Muscle layer of duodenum (tissue), 2 donors: ENCODE measurements around the gene JAM3.

Source experiments
- H3K27ac ChIP-seq: one replicate; pipeline ENCODE4 v1.7.0; 2013; ENCODE audit warnings: mild to moderate bottlenecking, low read length
- H3K27me3 ChIP-seq: one replicate; pipeline ENCODE4 v1.7.0; 2013; ENCODE audit warnings: low read depth, mild to moderate bottlenecking, control low read depth, low read length
- H3K36me3 ChIP-seq, 2 donors: one replicate each; pipeline ENCODE4 v1.7.0; 2013; ENCODE audit warnings: low read length in 2 of 2, control low read depth in 1 of 2, mild to moderate bottlenecking in 1 of 2; ENCODE audit not compliant: insufficient read depth in 2 of 2, control insufficient read depth in 1 of 2
- H3K4me1 ChIP-seq, 2 donors: one replicate each; pipeline ENCODE4 v1.7.0; 2013; ENCODE audit warnings: low read length in 2 of 2, mild to moderate bottlenecking in 2 of 2, control low read depth in 1 of 2, moderate library complexity in 1 of 2; ENCODE audit not compliant: insufficient read depth in 2 of 2, control insufficient read depth in 1 of 2
- H3K4me3 ChIP-seq, 2 donors: one replicate each; pipeline ENCODE4 v1.7.0; 2013; ENCODE audit warnings: low read length in 2 of 2, low read depth in 1 of 2, mild to moderate bottlenecking in 1 of 2
- H3K9me3 ChIP-seq, 2 donors: one replicate each; pipeline ENCODE4 v1.7.0; 2013; ENCODE audit warnings: low read length in 2 of 2, control low read depth in 1 of 2, mild to moderate bottlenecking in 1 of 2; ENCODE audit not compliant: control insufficient read depth in 1 of 2
- donor health status: healthy.

Gene JAM3

DNA sequence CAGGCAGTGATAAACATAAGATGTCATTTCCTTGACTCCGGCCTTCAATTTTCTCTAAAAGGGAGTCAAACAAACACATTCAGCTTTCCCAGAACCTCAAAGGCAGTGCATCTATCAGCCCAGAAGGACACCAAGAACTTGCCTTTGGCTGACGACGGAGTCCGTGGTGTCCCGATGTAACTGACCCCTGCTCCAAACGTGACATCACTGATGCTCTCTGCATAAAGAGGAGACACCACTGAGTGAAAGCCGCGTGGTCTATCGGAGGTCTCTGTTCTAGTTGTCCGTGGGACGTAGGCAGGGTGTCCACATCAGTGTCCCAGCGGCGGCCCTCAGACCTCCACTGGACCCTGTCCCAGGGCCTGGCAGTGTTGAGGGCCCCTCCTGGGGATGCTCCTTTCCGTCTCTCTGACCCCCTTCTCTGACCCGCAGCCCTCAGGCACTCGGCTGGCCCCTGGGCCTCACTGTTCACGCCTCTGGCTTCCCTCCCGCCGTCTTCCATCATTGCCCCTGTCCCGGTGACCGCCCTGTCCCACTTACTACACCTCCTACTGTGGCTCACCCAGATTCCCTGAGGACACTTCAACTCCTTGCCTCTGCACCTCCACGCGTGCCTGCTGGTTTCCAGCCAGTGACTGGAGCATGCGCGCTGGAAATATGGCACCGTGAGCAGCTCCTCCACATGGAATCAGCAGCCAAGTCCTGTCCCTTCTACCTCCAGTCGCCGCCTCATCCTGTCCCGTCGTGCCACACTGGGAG, 84.5 kb downstream of the JAM3 start:
- no peaks in the 10 kb centered on the region for H3K27me3 ChIP-seq
- no peak overlapping the region for H3K27ac ChIP-seq
- H3K4me3 ChIP-seq, result no peak overlapping the region
- no peaks in the 10 kb centered on the region for H3K9me3 ChIP-seq
- H3K36me3 ChIP-seq, result peaks cover 26 to 47% of the 10 kb centered on the region in 2 donors
- no peaks in the 10 kb centered on the region for H3K4me1 ChIP-seq

DNA sequence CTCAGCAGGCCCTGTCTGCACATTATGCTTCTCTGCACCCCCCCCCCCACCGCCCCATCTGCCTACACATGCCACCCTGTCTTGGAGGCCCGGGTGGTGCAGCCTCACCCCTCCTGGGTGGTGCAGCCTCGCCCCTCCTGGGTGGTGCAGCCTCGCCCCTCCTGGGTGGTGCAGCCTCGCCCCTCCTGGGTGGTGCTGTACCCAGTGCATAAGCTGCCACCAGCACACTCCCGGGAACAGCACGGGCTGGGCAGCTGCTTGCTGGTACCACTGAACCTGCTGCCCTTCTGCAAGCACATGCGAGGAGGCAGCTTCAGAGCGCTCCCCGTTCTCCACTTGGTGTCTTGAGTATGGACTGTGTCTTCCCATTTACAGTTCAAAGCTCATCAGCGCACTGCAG, 85.6 kb downstream of the JAM3 start:
- Histone ChIP-seq H3K36me3 (peaks cover 24 to 47% of the 10 kb centered on the region in 2 donors), H3K4me3 (no peak overlapping the region), H3K27me3 (no peaks in the 10 kb centered on the region), H3K27ac (no peak overlapping the region), H3K9me3 (no peaks in the 10 kb centered on the region), H3K4me1 (no peaks in the 10 kb centered on the region)

DNA sequence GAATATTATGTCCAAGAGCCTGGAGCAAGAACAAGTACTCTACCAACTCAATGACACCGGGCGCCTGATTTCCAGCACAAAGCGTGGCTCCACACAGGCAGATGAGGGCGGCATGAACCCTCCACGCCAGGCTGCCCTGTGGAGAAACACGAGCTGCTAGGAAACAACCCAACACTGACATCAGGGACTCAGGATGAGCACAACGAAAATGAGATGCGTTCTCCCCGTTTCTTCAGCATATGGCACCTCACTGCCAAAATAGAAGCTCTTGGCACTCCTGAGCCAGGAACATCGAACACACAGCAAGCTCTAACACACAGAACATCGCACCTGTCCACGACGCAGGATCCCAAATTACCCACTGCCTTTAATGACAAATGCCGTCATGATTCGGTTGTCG, 86.6 kb downstream of the JAM3 start:
- H3K27ac ChIP-seq, result no peak overlapping the region
- H3K4me1 ChIP-seq, result no peaks in the 10 kb centered on the region
- no peaks in the 10 kb centered on the region for H3K27me3 ChIP-seq
- H3K4me3 ChIP-seq, result no peak overlapping the region
- H3K9me3 ChIP-seq, result no peaks in the 10 kb centered on the region
- peaks cover 26 to 47% of the 10 kb centered on the region in 2 donors for H3K36me3 ChIP-seq

DNA sequence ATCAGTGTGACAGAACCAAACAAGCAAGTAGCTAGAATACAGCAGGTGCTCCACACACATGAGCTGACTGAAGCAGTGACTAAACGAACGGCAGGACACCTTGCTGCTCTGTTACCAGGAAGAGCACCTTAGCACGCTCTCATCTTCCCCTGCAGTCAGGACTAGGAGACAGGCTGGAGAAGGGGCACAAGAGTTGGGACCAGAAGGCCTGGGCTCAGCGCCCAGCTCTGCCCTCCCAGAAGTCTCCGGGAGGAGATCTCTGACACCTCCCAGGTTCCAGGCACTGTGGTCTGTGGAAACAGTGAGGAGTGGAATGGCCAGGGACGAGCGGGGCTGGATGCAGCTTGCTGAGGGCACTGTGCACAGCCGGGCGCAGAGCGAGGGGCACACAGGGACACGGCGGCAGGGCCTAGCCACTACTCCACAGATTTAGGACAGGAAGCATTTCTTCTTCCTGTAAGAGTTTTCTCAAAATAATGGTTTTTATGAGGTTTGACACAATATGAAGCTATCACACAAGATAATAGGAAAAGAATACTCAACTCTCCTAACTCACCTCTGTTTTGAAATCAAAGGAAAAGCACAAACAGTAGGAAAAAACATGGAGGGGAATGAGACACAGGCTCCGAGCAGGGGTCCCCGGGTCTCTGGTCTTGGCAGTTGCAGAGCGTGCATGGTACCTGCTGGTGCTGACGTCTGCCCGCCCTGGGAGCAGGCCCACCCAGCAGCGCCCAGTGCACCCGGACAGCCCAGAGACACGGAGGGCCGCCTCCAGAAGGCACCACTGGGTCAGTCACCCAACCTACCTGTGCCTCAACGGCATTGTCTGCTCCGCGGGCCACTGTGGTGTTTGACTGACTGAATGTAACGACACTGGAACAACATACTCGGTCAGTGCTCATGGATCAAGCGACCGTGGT, 87.3 kb downstream of the JAM3 start:
- no peak overlapping the region for H3K27ac ChIP-seq
- H3K27me3 ChIP-seq, result no peaks in the 10 kb centered on the region
- no peak overlapping the region for H3K4me3 ChIP-seq
- no peaks in the 10 kb centered on the region for H3K9me3 ChIP-seq
- no peaks in the 10 kb centered on the region for H3K4me1 ChIP-seq
- H3K36me3 ChIP-seq, result peaks cover 32 to 47% of the 10 kb centered on the region in 2 donors

DNA sequence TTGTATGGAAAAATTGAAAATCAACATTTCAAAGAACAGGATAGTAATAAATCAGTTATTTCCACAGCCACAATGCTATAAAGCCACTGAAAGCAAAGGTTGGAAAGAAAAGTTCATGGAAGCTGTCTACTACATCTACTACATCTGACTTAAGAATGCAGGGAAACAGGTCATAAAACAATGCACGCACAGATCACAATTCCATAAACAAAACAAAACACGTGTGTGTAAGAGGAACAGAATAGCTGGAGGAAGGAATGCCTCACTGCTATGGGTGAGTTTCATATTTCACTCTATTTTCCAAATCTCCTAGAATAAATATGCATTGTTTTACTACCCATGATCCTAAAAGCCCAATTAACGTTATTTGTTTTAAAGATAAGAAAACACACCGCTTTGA, 88.6 kb downstream of the JAM3 start:
- H3K4me3 ChIP-seq, result no peak overlapping the region
- H3K9me3 ChIP-seq, result no peaks in the 10 kb centered on the region
- no peaks in the 10 kb centered on the region for H3K27me3 ChIP-seq
- H3K27ac ChIP-seq, result no peak overlapping the region
- peaks cover 36 to 53% of the 10 kb centered on the region in 2 donors for H3K36me3 ChIP-seq
- no peaks in the 10 kb centered on the region for H3K4me1 ChIP-seq

DNA sequence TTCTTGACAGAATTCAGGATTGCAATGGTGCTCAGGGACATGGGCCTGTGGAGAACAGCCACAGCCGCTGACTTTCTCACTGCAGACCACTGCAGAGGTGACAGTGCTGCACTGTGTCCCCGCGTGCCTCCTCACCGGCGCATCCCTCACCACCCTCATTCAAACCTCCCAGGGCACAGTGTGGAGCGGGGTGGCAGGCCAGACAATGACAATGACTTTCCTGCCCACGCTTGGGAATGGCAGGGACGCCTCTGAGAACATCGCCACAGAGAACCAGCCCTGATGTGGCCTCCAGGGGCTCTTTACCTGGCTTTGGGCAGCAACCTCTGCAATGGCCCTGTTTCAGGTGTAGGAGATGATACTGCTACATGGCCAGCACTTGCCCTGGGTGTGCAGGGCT, 89.2 kb downstream of the JAM3 start:
- H3K36me3 ChIP-seq, result peaks cover 31 to 53% of the 10 kb centered on the region in 2 donors
- no peaks in the 10 kb centered on the region for H3K4me1 ChIP-seq
- H3K9me3 ChIP-seq, result no peaks in the 10 kb centered on the region
- H3K27me3 ChIP-seq, result no peaks in the 10 kb centered on the region
- no peak overlapping the region for H3K4me3 ChIP-seq
- H3K27ac ChIP-seq, result no peak overlapping the region

DNA sequence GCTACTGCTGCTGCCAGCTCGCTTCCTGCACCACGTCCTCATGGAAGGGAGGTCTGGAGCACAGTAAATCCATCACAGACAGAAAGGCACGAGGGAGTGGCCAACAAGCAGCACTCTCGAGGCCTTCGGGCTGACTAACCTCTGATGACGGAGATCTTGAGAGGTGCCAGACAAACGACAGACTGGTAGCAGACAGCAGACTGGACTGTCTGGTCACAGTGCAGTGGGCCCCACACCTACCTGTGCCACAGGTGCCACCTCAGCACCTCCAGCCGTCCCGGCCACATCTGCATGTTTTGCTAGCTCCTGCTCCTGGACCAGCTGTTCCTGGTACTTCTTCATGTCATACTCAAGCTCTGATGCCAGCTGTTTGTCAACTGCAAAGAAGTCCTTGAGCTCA, 90.8 kb downstream of the JAM3 start:
- Histone ChIP-seq H3K36me3 (peaks cover 34 to 53% of the 10 kb centered on the region in 2 donors), H3K27ac (no peak overlapping the region)

DNA sequence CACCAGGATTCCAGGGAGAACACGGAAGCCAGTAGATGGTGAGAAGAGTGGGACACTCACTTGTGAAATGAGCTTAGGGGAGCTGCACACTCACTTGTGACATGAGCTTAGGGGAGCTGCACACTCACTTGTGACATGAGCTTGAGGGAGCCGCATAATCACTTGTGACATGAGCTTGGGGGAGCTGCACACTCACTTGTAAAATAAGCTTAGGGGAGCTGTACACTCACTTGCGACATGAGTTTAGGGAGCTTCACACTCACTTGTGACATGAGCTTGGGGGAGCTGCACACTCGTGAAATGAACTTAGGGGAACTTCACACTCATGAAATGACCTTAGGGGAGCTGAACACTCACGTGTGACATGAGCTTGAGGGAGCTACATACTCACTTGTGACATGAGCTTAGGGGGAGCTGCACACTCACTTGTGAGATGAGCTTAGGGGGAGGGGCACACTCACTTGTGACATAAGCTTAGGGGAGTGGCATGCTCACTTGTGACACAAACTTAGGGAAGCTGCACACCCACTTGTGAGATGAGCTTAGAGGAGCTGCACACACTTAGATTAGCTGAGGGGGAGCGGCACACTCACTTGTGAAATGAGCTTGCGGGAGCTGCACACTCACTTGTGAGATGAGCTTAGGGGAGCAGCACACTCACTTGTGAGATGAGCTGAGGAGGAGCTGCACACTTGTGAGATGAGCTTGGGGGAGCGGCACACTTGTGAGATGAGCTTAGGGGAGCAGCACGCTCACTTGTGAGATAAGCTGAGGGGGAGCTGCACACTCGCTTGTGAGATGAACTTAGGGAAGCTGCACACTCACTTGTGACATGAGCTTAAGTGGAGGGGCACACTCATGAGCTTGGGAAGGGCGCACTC, 95.9 kb downstream of the JAM3 start:
- no peaks in the 10 kb centered on the region for H3K27me3 ChIP-seq
- no peaks in the 10 kb centered on the region for H3K9me3 ChIP-seq
- no peaks in the 10 kb centered on the region for H3K4me1 ChIP-seq
- no peak overlapping the region for H3K4me3 ChIP-seq
- H3K36me3 ChIP-seq, result peaks cover 31 to 47% of the 10 kb centered on the region in 2 donors
- H3K27ac ChIP-seq, result no peak overlapping the region

More for the DNA sequence above, 90.8 kb downstream of the JAM3 start:
- Histone ChIP-seq H3K27me3 (no peaks in the 10 kb centered on the region), H3K9me3 (no peaks in the 10 kb centered on the region), H3K4me3 (no peak overlapping the region), H3K4me1 (no peaks in the 10 kb centered on the region)

DNA sequence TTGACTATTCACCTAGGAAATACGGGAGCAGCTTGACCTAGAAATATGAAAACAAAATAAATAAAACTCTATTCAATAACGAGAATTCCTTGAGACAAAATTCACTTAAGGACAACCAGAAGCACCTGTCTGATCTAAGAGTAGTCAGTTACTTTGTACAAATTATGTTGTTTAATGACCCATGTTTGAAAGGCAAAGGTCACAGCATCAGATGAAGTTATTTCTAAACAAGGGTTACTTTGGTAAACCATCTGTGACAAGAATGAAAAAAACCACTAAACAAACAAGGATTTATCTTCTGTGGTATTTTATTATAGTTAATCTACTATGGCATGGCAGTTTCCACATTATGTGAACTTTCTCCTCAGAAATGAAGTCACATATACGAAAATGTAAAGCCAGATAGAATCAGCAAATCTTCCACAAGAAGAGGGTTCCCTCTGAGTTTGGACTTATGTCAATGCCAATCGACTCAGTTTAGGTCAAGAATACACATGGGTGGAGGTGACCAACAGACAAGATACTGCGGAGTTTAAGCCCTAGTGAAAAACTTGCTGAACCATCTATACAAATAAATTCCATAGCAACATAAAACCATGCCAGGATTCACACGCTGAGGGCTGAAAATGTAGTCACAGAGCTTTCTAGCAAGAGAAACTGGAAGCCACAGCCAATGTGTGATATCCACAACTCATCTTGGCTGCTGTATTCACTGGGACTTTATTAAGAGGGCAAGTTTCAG, 101.5 kb downstream of the JAM3 start:
- H3K36me3 ChIP-seq, result peaks cover 7 to 42% of the 10 kb centered on the region in 2 donors

DNA sequence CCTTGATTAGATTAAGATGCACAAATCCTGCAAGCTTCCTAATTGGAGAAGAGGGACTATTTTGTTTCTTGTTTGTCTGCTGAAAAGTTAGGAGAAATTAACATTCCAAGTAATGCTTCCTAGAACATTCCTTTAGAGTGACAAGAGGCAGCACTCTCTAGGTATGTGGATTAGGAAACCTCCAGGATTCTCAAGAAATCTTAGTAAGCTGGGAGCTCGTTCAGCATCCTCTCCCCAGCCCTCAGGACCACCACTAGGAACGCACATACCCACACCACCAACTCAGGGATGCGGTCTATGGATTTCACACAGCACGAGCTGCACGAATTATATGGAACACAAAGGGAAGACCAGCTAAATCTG, 102.0 kb downstream of the JAM3 start:
- Histone ChIP-seq H3K4me1 (no peaks in the 10 kb centered on the region), H3K27me3 (no peaks in the 10 kb centered on the region), H3K27ac (no peak overlapping the region), H3K9me3 (no peaks in the 10 kb centered on the region), H3K36me3 (peaks cover 8 to 42% of the 10 kb centered on the region in 2 donors), H3K4me3 (no peak overlapping the region)

More for the DNA sequence above, 101.5 kb downstream of the JAM3 start:
- Histone ChIP-seq H3K27me3 (no peaks in the 10 kb centered on the region), H3K9me3 (no peaks in the 10 kb centered on the region), H3K27ac (no peak overlapping the region), H3K4me1 (no peaks in the 10 kb centered on the region), H3K4me3 (no peak overlapping the region)
